Measurements from ENCODE around the gene HSPA12B. TPM values are rescaled to one million over a fixed set of nuclear protein-coding genes. Genes with fewer than 3 reads are reported as not detected.

Gene HSPA12B
- total RNA-seq, 1 experiment from 2014 or later, result 6.3 TPM

- no peaks in the 10 kb centered on the region for H3K9me3 Mint-ChIP-seq
- DNase-seq (ENCODE audit: low spot score) (no peak), ATAC-seq (no peak)
- no peaks in the 10 kb centered on the region for H3K27me3 Mint-ChIP-seq (ENCODE audit: low read depth)
- ChIA-PET POLR2A (interaction anchor here (0.8 to 2.1 kb wide), 3 partner anchors 18 to 67 kb away, joined by 4 to 8 read pairs (median 7); partner anchors contain the start of gene AP5S1), CTCF (interaction anchor here (0.6 to 3.9 kb wide), 10 partner anchors 10 to 271 kb away, joined by 3 to 79 read pairs (median 5); partner anchors contain the start of genes AP5S1, CENPB and SPEF1)
- TF ChIP-seq ZNF138 (CRISPR knock-in tag; conservative IDR thresholded peaks at IDR 0.05), result no peak
- H3K27ac Mint-ChIP-seq, result no peak overlapping the region; the same call in 1 of the 2 replicates
- H3K4me1 Mint-ChIP-seq, result peaks cover 46% of the 10 kb centered on the region
- peaks cover 46% of the 10 kb centered on the region for H3K36me3 Mint-ChIP-seq
- H3K4me3 Mint-ChIP-seq, result no peak overlapping the region
These were observed 68.4 kb downstream of the HSPA12B start for GRCh38 chr20:3800878-3801260.

GRCh38 chr20:3801299-3801698, 68.8 kb downstream of the HSPA12B start:
- Mint-ChIP-seq H3K4me3 (no peak overlapping the region), H3K27ac (no peak overlapping the region), H3K4me1 (peaks cover 49% of the 10 kb centered on the region), H3K36me3 (peaks cover 49% of the 10 kb centered on the region), H3K27me3 (ENCODE audit: low read depth) (no peaks in the 10 kb centered on the region), H3K9me3 (no peaks in the 10 kb centered on the region)
- CTCF ChIA-PET, result interaction anchor here (0.6 to 3.9 kb wide), 5 partner anchors 9 to 53 kb away, joined by 4 to 79 read pairs (median 6); partner anchors contain the start of genes AP5S1 and CENPB
- ATAC-seq (no peak), DNase-seq (ENCODE audit: low spot score) (no peak)
- TF ChIP-seq NFE2L1 (CRISPR knock-in tag; IDR thresholded peaks at IDR 0.05) (no peak), ETV6 (CRISPR knock-in tag; IDR thresholded peaks at IDR 0.05) (no peak), ZNF416 (CRISPR knock-in tag; IDR thresholded peaks at IDR 0.05) (no peak), ZNF281 (CRISPR knock-in tag; IDR thresholded peaks at IDR 0.05) (no peak), ZNF425 (CRISPR knock-in tag; conservative IDR thresholded peaks at IDR 0.05) (no peak), NFYB (CRISPR knock-in tag; conservative IDR thresholded peaks at IDR 0.05; ENCODE audit: low read depth) (no peak)
- POLR2A ChIA-PET, result interaction anchor here (1.3 kb wide), 1 partner anchor 66 kb away, joined by 7 read pairs; no protein-coding TSS in a partner anchor

GRCh38 chr20:3801846-3802245, 69.4 kb downstream of the HSPA12B start:
- peaks cover 49% of the 10 kb centered on the region for H3K4me1 Mint-ChIP-seq
- no peak overlapping the region for H3K4me3 Mint-ChIP-seq
- CTCF ChIA-PET, result interaction anchor here (3.9 kb wide), 1 partner anchor 18 kb away, joined by 79 read pairs; the partner anchor contains the start of gene AP5S1
- H3K27ac Mint-ChIP-seq, result no peak overlapping the region
- no peaks in the 10 kb centered on the region for H3K27me3 Mint-ChIP-seq (ENCODE audit: low read depth)
- peaks cover 49% of the 10 kb centered on the region for H3K36me3 Mint-ChIP-seq
- ATAC-seq, result no peak
- no peak for DNase-seq (ENCODE audit: low spot score)
- POLR2A ChIA-PET, result no interaction called here
- no peaks in the 10 kb centered on the region for H3K9me3 Mint-ChIP-seq
- TF ChIP-seq OVOL2 (CRISPR knock-in tag; IDR thresholded peaks at IDR 0.05; ENCODE audit: borderline replicate concordance) (no peak), NFATC4 (CRISPR knock-in tag; IDR thresholded peaks at IDR 0.05) (no peak), ATF1 (CRISPR knock-in tag; IDR thresholded peaks at IDR 0.05) (no peak), SMAD3 (CRISPR knock-in tag; IDR thresholded peaks at IDR 0.05; ENCODE audit: borderline replicate concordance) (no peak), JAZF1 (CRISPR knock-in tag; IDR thresholded peaks at IDR 0.05) (no peak), STAT6 (CRISPR knock-in tag; conservative IDR thresholded peaks at IDR 0.05; ENCODE audit: low read depth) (no peak), NFE2L1 (CRISPR knock-in tag; IDR thresholded peaks at IDR 0.05) (no peak), ELF4 (CRISPR knock-in tag; IDR thresholded peaks at IDR 0.05; ENCODE audit: low read depth) (no peak), FOXP4 (CRISPR knock-in tag; IDR thresholded peaks at IDR 0.05) (no peak), TEAD1 (CRISPR knock-in tag; IDR thresholded peaks at IDR 0.05) (no peak), JUN (CRISPR knock-in tag; IDR thresholded peaks at IDR 0.05) (no peak), ZNF263 (CRISPR knock-in tag; IDR thresholded peaks at IDR 0.05; ENCODE audit: low read depth) (no peak), IRF1 (CRISPR knock-in tag; IDR thresholded peaks at IDR 0.05) (no peak), ZNF138 (CRISPR knock-in tag; conservative IDR thresholded peaks at IDR 0.05) (no peak), ZNF671 (CRISPR knock-in tag; IDR thresholded peaks at IDR 0.05) (no peak), E2F4 (CRISPR knock-in tag; IDR thresholded peaks at IDR 0.05; ENCODE audit: borderline replicate concordance, low read depth) (no peak)
